H1 (cell line): Measurements from ENCODE around the gene DOCK3. TPM values are rescaled to one million over a fixed set of nuclear protein-coding genes. Genes with fewer than 3 reads are reported as not detected.

Experiments used
- FOSL1 ChIP-seq: IDR thresholded peaks from 2 replicates; pipeline ENCODE4 v1.6.1; 2011; ENCODE audit warnings: mild to moderate bottlenecking, low read depth, low read length, moderate library complexity; ENCODE audit not compliant: insufficient read depth
- NANOG ChIP-seq: IDR thresholded peaks from 2 replicates; pipeline ENCODE4 v1.6.1; 2011; ENCODE audit warnings: low read length, low read depth, mild to moderate bottlenecking, inconsistent platforms; ENCODE audit not compliant: insufficient read depth, poor library complexity, severe bottlenecking
- polyA plus RNA-seq, 7 experiments: library from polyadenylated mRNA; depleted of rRNA in 3 of 7; stranded (reverse) in 5 of 7; unstranded in 2 of 7; fragments of >200 nt in 5 of 7; fragments of 200-250 nt in 2 of 7; gene quantifications; 1 replicate in 5 of 7; 2 replicates in 1 of 7; 4 replicates in 1 of 7; pipeline versions ENCODE4 v1.2.1 to v1.2.3, GENCODE V29; 2011 to 2013; ENCODE audit warnings: missing spikeins in 2 of 7, mixed read lengths in 2 of 7
- total RNA-seq: library from RNA; stranded (reverse); fragmentation: NEBNext Ultra II Directional; extraction: Animal tissue kit (Norgen Biotek cat#: 25700); gene quantifications from 2 replicates; pipeline ENCODE4 v1.2.1, GENCODE V29; 2021
- TF ChIP-seq, protein P1 (sequence below): fragments of 300-600 bp; sonication (generic); IDR thresholded peaks from 2 replicates; pipeline ENCODE4 v1.7.1; 2012; ENCODE audit warnings: low read length, moderate library complexity, mild to moderate bottlenecking, inconsistent platforms; ENCODE audit not compliant: insufficient replicate concordance

The DOCK3 gene
- total and polyA plus RNA-seq, 2 of the 8 experiments (the other 6 are each of a cell fraction or from before 2014, with no cell fraction given): 2.7 to 5.0 TPM

DNA sequence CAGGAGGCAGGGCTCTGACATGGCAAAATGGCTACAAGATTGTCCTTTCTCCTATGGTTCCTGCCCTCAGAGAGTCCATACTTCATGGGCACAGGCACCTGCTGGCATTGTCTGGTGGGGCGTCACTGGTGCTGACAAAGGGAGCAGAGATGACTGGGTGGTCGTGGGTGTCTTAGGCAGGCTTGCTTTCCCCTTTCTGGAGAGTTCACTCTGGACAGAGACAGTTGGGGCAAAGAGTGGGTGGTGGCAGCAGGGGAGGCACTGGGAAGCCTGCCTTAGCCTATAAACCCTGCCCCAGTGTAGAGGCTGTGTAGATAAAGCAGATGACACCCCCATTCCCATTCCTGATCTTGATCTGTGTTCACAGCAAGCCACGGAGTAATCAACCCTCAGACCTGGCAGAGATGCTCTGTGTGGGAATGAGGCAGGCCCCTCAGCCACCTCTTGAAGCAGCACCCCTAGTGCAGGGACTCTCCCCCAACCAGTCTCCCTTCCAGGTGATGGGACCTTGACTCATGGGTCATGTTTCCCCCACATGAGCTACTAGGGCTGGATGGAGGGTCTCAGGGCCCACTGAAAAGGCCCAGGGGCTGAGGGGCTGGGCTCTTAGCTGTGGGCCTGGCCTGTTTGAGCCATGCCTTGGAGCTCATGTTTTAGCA lies 20.7 kb upstream of the DOCK3 start (continued):
- TF ChIP-seq, protein P1, sequence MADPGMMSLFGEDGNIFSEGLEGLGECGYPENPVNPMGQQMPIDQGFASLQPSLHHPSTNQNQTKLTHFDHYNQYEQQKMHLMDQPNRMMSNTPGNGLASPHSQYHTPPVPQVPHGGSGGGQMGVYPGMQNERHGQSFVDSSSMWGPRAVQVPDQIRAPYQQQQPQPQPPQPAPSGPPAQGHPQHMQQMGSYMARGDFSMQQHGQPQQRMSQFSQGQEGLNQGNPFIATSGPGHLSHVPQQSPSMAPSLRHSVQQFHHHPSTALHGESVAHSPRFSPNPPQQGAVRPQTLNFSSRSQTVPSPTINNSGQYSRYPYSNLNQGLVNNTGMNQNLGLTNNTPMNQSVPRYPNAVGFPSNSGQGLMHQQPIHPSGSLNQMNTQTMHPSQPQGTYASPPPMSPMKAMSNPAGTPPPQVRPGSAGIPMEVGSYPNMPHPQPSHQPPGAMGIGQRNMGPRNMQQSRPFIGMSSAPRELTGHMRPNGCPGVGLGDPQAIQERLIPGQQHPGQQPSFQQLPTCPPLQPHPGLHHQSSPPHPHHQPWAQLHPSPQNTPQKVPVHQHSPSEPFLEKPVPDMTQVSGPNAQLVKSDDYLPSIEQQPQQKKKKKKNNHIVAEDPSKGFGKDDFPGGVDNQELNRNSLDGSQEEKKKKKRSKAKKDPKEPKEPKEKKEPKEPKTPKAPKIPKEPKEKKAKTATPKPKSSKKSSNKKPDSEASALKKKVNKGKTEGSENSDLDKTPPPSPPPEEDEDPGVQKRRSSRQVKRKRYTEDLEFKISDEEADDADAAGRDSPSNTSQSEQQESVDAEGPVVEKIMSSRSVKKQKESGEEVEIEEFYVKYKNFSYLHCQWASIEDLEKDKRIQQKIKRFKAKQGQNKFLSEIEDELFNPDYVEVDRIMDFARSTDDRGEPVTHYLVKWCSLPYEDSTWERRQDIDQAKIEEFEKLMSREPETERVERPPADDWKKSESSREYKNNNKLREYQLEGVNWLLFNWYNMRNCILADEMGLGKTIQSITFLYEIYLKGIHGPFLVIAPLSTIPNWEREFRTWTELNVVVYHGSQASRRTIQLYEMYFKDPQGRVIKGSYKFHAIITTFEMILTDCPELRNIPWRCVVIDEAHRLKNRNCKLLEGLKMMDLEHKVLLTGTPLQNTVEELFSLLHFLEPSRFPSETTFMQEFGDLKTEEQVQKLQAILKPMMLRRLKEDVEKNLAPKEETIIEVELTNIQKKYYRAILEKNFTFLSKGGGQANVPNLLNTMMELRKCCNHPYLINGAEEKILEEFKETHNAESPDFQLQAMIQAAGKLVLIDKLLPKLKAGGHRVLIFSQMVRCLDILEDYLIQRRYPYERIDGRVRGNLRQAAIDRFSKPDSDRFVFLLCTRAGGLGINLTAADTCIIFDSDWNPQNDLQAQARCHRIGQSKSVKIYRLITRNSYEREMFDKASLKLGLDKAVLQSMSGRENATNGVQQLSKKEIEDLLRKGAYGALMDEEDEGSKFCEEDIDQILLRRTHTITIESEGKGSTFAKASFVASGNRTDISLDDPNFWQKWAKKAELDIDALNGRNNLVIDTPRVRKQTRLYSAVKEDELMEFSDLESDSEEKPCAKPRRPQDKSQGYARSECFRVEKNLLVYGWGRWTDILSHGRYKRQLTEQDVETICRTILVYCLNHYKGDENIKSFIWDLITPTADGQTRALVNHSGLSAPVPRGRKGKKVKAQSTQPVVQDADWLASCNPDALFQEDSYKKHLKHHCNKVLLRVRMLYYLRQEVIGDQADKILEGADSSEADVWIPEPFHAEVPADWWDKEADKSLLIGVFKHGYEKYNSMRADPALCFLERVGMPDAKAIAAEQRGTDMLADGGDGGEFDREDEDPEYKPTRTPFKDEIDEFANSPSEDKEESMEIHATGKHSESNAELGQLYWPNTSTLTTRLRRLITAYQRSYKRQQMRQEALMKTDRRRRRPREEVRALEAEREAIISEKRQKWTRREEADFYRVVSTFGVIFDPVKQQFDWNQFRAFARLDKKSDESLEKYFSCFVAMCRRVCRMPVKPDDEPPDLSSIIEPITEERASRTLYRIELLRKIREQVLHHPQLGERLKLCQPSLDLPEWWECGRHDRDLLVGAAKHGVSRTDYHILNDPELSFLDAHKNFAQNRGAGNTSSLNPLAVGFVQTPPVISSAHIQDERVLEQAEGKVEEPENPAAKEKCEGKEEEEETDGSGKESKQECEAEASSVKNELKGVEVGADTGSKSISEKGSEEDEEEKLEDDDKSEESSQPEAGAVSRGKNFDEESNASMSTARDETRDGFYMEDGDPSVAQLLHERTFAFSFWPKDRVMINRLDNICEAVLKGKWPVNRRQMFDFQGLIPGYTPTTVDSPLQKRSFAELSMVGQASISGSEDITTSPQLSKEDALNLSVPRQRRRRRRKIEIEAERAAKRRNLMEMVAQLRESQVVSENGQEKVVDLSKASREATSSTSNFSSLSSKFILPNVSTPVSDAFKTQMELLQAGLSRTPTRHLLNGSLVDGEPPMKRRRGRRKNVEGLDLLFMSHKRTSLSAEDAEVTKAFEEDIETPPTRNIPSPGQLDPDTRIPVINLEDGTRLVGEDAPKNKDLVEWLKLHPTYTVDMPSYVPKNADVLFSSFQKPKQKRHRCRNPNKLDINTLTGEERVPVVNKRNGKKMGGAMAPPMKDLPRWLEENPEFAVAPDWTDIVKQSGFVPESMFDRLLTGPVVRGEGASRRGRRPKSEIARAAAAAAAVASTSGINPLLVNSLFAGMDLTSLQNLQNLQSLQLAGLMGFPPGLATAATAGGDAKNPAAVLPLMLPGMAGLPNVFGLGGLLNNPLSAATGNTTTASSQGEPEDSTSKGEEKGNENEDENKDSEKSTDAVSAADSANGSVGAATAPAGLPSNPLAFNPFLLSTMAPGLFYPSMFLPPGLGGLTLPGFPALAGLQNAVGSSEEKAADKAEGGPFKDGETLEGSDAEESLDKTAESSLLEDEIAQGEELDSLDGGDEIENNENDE: no peak
- TF ChIP-seq FOSL1: no peak
- no peak for TF ChIP-seq NANOG
- TF ChIP-seq, all 59 proteins: peak for 0
